ENCODE results near the gene GPHA2.

GPHA2 gene

DNA sequence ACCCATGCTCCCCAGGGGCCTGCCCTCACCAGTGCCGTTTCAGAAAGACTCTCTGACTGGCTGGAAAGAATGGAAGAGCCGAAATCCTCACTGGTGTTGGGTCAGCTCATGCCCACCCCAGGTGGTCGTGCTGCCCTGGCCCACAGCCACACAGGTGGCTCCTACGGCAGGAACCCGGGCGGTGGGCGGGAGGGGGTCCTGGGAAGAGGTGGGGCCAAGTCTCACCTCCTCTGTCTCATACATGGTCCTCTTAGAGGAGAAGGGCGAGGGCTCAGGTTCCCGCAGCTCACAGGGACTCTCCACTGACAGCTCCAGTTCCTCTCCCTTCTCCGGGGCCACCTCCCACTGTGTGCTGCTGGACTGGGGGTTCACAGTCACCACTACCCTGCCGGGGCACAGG lies 26.9 kb downstream of the GPHA2 start:
- DNase-seq: no peak

DNA sequence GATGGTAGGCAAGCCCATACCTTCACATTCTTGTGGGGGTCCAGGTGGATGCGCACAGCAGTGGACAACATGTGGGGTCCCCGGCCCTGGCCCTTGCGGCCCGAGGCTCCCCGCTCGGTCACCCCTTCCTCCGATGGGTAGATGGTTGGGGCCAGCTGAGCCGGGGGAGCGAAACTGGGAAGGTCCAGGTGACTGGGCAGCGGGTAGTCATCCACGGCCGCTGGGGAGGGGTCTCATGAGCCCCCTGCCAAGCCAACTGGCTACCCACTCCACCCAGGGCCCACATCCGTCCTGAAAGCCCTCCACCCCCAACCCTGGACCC lies 29.4 kb downstream of the GPHA2 start:
- no peak for DNase-seq

DNA sequence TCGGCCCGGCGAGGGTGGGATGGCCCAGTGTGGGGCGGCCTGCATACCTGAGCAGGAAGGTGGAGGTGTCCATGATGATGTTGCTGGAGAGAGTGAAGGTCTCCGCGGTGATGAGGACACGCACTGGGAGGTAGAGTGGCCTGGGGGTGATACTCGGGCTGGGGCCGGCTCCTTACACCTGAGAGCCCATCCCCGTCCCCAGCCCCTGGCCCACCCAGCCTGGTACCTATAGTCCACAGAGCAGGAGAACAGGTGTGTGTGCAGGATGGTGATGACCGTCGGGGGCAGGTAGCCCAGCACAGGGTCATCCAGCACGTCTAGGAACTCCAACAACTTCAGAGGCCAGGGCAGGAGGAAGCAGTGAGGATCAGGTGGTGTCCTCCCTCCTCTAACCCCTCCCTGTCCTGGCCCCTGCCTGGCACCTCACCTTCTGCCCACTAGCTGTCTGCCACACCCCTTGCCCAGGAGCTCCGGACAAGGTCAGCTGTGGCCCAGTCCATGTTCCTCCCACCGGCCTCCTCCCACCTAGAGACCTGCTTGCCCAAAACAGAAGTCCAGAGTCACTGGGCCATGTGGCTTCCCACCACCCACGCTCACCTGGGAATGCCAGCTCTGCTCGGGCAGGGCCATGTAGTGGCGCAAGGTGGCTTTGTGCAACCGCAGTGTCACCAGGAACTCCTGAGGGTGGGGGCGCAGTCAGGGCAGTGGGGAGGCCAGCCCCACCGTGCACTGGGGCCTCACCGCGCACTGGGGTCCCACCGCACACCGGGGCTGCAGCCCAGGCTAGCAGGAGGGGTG lies 30.0 kb downstream of the GPHA2 start:
- no peak for DNase-seq

DNA sequence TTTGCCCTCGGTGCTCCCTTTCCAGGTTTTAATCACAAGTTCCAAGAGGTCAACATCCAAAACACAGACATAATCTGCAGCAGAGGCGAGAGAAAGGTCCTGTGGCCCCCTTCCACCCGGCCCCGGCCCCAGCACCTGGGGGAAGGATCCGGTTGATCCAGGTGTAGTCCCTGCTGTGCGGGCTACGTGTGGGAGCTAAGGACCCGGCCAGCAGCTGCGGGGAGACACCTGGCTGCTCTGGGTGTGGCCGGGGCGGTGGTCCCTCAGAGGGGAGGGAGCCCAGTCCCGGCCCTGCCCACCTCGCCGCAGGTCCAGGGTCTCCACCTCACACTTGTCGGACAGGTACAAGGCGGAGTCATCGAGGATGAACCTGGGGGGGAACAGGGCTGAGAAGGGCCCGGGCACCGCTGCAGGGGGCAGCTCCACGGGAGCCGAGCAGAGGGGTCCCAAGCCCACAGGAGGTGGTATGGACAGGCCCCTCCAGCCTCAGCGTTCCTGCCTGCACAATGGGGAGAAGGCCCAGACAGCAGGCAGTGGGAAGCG lies 32.3 kb downstream of the GPHA2 start:
- DNase-seq: no peak

DNA sequence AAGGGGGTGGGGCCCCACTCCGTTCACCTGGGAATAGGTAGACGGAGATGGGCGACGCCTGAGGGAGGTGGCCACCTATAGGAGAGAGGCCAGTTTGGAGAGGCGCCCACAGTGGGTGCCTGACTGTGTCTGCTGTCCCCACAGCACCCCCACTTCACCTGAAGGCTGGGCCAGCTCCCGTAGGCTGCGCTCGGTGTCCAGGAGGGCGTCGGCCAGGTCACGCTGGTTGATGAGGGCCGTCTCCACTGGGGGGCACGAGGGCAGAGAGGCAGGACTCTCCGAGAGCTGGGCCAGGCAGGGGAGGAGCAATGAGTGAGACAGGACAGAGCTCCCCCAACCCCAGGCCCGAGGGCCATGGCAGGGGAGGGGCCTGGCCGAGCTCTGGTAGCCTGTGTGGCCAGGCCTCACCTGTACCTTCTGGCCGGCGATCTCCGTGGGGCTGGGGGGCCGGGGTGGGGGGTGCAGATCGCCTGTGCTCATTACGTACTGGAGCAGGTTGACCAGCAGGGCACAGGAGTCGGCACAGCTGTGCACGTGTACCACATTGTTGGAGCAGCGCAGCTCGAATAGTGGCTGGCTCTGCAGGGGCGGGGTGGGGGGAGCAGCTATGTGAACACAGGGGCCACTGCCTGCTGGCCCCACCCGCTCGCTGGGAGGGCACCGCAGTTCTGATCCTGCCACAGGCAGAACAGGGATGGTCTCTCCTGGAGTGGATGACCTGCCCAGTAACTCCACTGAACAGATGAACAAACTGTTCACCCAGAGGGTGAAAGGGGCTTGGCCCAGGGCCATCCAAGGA lies 33.4 kb downstream of the GPHA2 start:
- DNase-seq: no peak

DNA sequence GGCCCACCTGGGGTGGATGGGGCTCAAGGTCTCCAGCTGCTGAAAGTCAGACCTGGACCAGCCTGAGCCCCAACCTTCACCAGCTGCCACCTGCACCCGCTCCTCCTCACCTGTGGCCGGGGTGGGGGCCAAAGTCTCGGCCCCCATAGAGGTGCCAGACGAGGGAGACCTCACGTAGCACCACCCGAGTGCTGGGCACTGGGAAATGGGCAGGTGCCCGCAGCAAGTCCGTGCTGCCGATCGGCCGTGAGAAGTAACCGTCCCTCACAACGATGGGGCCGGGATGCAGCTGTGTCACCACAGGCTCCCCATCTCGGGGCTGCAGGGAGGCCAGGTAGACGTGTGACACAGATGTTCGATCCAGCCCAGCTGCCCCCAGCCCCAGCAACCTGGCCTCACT lies 34.9 kb downstream of the GPHA2 start:
- no peak for DNase-seq

DNA sequence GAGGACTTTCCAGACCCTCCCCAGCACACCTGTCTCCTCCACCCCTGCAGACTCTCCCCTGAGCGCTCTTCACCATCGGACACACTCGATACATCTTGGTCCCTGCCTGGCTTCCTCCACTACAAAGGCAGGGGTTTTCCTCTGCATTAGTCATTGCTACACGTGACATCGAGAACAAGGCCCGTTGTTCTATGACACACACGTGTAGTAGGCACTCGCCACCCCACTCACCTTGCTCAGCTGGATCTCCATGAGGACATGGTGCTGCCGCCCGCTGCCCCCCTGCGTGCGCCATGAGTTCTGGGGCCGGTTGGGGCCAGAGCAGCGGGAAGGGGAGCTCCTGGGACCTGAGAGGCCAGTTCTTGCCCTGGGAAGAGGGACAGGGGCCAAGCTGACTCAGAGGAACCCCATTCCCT lies 35.4 kb downstream of the GPHA2 start:
- no peak for DNase-seq

DNA sequence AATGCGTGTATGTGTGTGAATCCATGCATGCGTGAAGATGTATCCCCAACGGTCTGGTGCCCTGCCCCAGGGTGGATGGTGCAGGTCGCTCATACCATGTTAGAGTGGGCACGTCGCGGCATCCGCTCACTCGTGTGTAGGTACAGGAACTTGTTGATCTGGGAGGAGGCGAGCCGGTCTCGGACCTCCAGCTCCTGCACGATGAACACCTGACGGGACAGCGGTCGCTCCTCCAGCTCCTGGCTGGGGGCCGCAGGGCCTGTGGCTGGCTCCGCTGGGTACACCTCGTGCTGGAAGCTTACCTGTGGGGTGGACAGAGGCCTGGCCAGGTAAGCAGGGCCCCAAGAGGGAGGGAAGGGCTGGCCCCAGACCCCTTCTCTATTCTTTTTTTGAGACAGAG lies 37.2 kb downstream of the GPHA2 start:
- DNase-seq: no peak

DNA sequence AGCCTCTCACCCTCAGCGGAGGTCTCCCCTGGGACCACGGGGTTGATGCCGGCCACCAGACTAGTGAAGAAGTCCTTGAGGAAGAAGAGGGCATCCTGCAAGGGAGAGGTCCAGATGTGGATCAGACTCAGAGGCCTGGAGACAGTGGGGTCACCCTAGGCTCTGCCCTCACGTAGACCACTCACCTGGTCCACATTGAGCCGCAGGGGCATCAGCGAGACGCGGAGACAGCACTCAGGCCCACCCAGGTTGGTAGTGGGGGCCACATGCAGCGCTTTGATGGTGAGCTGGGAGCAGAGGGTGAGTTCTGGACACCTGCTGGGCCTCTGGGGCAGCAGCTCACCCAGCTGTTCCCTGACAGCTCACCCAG lies 37.6 kb downstream of the GPHA2 start:
- DNase-seq: no peak

DNA sequence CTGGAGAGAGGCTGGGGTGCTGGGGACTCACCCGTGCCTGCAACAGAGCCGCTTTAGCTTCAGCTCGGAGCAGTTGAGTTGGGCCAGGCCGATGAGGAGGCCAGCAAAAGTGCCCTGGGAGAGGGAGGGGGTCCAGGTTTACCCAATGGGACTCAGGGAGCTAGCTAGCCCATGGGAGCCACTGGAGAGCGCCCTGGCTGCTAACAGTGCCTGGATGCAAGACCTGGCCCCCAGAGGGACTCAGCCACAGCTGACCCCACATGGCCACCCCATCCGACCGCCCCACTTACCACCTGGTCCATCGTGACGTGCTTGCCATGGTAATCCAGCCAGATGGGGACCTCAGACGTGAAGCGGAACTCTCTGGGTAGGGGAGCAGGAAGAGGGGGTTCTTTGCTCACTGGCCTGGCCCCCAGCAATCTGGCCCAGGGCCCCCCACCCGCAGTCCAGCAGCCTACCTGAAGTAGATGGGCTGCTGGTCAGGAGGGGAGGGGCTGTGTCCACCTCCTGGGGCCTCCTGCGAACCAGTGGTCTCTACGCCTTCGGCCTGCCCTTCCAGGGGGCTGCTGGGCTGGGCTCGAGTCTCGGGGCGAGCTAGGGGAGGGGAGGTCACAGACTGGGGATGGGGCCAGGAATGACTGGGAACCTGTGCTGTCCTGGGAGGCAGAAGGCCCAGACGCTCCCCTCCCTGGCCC lies 38.2 kb downstream of the GPHA2 start:
- no peak for DNase-seq

DNA sequence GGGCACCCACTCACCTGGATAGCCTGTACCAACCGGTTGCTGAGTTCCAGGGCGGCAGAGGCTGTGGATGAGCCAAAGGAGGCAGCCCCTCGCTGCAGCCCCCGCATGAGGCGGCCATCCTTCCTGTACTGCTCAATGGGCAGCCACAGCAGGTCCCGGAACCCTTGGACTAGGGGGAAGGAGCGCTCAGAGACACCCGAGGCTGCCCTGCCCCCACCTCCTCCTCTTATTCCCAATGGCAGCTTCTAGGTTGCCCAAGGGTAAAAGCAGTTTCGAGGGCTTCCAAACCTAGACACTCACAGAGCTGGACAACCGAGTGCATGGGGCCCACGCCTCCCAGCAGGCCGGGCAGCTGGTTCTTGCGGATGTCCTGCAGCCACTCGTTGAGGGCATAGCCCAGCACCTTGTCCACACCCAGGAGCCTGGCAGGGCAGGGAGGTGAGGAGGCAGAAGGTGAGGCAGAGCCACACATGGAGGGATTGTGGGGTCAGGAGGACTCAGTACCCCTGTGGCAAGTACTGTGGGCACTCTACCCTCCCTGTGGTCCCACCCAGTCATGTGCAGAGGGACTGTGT lies 39.2 kb downstream of the GPHA2 start:
- no peak for DNase-seq

DNA sequence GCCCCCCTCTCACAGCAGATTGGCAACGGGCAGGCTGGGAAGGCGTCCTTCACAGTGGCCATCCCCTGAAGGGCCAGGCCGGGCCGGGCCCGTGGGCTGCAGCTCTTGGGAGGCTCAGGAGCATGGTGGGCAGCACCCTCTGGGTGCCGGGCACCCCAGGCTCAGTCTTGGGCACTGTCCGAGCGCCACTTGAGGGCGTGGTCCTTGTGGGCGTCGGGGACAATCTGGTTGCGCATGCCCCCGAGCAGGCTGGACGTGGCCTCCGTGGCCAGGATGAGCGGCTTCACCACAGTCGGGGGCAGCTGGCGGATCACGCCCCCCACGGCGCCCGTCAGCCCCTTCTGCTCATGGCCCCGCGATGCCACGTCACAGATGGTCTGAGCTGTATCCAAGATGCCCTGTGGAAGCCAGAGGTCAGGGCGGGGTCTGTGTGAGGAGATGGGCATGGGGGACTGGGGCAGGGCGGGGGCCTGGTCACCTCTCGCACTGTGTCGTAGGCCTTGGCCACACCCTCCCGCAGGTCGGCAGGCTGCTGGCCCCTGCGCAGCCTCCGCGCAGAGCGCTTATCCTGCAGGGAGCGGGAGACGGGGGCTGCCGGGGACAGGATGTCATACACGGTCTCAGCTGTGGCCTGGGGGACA lies 40.8 kb downstream of the GPHA2 start:
- DNase-seq: no peak

DNA sequence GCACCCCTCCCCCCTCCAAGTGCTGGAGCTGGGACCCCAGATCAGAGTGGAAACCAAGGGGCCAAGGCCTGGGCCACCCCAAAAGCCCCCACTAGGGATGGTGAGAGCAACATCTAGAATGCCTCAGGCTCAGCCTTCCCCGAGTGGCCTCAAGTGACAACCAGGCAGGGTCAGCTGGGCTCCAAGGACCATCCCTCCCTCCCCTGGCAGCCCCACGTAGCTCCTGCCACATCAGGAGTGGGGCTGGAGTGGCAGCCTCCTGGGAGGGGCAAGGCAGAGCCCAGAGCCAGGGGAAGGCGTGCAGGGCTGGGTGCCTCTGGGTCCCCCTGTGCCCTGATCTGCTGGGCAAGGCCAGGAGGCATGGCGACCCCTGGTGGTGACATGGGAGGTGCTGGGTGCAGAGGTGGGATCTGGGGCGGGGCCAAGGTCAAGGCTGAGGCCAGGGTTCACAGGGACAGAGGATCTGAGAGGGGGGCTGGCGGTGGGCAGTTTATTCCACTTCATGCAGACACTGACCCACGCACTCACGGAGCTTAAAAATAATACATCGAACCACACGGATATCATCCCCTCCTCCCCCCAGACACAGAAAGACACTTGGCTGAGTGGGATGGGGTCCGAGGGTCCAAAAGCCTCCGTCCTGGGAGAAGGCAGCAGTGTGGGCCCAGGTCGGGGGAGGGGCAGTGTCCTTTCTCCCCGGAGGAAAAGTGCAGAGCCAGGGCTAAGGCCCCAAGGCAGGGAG lies 41.5 kb downstream of the GPHA2 start:
- DNase-seq: no peak

DNA sequence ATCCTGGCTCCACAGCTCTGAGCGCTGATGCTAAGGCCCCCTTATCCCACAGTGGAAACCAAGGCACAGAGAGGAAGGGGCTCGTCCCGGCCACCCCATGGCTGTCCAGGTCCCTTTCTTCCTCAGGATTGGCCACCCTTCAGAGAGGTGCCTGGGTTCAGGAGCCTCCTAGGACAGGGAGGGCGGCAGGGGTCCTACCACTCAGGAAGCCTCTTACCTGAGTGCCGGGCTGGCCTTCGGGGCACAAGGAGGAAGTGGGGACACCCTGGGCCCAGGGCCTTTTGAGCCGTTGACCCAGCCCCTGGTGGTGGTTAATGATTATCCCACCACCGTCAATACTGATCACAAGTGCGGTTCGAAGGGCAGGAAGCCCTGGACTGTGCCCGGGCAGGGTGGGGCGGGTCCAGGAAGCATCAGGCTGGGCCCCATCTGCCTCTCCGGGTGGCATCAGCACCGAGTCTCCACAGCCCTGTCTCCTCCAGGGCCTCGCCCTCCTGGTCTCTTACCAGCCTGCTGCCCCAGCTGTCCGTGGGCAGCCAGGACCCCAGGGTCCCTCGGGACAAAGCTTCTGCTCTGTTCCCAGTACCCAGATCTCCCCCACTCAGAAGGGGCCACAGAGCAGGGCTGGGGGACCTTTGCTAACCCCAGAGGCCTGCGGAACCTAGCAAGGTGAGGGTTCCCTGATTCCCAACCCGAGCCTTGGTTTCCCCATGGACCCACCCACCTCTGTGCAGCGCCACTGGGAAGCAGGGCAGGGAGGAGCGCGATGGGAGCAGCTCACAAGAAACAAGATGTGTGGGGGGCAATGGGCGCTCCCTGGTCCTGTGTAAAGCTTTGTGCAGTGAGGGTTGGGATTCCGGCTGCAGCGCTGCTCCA lies 42.3 kb downstream of the GPHA2 start:
- DNase-seq: no peak

DNA sequence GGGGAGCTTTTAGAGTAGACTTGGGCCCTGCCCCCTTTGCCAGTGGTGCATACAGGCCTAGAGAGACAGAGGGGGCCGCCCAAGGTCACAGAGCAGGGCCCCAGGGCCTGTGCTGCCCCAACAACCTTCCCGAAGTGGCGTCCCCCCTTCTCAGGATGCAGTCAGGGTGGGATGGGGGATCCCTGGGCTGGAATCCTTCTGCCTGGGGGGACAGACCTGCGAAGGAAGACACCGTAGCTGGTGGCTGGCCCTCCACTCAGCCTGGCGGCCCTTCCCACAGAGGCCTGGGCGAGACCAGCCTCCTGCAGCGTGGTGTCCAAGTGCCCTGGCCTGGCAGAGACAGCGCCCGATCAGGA lies 42.9 kb downstream of the GPHA2 start:
- DNase-seq: no peak

DNA sequence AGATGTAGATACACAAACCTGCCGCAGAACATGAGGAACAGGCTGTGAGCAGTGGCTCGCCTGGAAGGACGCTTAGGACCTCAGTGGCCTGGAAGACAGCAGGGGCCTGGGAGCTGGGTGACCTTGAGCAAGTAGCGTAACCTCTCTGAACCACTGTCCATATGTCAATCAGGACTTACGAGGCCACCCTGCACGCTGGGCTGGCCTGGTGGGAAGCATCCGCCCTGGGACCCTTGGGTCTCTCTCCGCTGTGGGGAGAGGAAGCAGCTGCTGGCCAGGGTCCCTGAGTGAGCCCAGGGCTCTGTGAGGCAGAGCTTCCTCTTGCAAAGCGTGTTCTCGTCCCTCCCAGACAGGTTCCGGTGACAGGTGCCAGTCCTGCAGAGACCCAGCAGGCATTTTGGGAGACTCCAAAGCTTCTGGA lies 43.3 kb downstream of the GPHA2 start:
- DNase-seq: no peak

DNA sequence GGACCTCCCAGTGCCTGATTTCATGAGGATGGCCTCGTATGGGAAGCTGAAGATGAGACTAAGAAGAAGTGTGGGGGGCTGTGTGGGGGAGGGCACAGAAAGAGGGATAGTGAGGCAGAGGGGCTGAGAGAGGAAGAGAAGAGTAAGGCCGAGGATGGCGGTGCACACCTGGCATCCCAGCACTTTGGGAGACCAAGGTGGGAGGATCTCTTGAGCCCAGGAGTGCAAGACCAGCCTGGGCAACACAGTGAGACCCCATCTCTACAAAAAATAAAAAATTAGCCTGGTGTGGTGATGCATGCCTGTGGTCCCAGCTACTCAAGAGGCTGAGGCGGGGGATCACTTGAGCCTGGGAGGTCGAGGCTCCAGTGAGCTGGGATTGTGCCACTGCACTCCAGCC lies 43.8 kb downstream of the GPHA2 start:
- DNase-seq: no peak

DNA sequence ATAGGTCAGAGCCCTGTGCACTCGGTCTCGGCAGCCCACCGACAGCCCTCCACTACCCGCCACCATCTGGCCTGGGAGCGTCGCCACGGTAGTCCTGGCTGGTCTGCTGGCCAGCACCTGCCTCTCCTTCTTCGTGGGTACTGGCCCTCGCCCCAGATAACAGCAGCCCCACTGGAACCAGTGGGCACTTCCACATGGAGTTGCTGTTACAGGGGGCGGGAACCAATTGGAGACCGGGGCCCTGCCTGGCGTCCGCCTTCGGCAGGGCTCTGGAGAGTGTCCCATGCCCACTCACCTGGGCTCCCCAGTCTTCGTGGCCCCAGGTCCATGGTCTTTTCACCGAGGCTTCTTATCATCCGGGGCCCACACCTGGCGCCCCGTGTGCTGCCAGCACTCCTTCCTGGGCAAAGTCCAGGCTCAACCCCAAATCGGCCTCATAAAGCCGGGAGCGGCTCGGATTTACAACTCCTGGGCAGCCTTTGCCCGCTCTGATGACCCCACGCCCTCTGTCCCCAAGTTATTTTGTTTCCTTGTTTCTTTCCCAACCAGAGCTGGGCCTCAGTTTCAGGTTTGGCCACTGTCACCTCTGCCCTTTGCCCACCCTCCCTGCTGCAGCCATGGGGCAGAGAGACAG lies 44.4 kb downstream of the GPHA2 start:
- DNase-seq: no peak

DNA sequence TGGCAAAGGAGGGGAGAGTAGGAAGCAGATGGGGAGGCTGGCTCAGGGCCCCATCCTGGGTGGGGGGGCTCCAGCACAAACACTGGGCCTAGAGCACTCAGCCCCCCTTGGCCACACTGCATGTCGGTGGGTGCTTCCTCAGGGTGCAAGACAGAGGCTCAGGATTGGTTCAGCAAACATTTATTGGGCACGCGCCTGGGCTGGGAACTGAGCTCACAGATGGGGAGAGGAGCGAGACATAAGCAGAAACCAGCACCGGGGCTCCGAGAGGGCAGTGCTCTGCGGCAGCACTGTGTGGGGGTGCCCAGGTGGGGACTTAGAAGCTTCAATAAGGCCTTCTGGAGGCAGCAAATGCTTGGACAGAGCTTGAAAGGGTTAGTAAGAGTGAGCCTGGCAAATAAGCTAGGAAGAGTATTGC lies 45.2 kb downstream of the GPHA2 start:
- no peak for DNase-seq

DNA sequence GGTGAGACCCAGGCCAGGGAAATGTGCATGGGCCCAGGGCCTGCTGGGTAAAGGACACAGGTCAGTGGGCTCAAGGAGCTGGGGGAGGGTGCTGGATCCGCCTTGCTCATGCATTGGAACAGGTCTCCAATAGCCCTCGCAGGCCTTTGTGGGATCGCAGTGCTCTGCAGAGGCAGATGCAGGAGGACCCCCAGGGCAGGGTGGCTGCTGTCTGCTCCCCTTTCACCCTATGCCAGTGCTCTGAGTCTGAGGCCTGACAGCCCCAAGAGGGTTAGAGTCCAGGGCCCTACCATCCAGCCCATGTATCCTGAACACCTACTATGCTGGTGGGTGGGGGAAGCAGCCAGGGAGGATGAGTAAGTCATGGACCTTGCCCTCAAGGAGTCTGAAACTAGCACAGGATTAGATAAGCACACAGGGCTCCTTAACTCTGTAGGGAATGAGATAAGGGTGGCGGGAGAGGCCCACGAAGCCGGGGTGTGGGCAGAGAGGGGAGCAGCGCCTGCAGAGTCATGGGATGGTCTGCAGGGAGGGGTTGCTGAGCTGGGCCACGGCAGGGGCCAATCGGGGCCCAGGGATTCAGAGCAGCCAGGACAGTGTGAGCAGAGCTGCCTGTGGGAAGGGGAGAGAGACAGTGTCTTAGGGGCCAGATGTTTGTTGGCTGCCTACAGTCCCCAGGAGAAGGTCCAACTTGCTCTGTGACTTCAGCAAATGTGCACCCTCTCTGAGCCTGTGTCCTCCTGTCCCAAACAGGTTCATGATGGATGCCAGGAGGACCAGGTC lies 46.8 kb downstream of the GPHA2 start:
- DNase-seq: no peak
